Fibroblast of villous mesenchyme (primary cell): ENCODE data around the gene ADNP2. TPM values are rescaled to one million over a fixed set of nuclear protein-coding genes. Genes with fewer than 3 reads are reported as not detected.

Source experiments
- DNase-seq: peaks from one replicate; pipeline ENCODE4 v3.0.0-alpha.2; 2010; ENCODE audit warnings: low read depth
- H3K4me3 ChIP-seq: 2 replicates; pipeline ENCODE4 v1.5.1; 2011; ENCODE audit warnings: low read depth, mild to moderate bottlenecking, low read length
- total RNA-seq: library from RNA; depleted of rRNA; stranded (reverse); fragments of >200 nt; gene quantifications from 2 replicates; pipeline ENCODE4 v1.2.3, GENCODE V29; 2012
- TF ChIP-seq, protein P1 (sequence below): IDR thresholded peaks from 2 replicates; pipeline ENCODE4 v1.5.1; 2012; ENCODE audit warnings: low read depth, mild to moderate bottlenecking, low read length; ENCODE audit not compliant: insufficient read depth

Gene ADNP2
- total RNA-seq, 1 donor = 23.3 TPM

DNA sequence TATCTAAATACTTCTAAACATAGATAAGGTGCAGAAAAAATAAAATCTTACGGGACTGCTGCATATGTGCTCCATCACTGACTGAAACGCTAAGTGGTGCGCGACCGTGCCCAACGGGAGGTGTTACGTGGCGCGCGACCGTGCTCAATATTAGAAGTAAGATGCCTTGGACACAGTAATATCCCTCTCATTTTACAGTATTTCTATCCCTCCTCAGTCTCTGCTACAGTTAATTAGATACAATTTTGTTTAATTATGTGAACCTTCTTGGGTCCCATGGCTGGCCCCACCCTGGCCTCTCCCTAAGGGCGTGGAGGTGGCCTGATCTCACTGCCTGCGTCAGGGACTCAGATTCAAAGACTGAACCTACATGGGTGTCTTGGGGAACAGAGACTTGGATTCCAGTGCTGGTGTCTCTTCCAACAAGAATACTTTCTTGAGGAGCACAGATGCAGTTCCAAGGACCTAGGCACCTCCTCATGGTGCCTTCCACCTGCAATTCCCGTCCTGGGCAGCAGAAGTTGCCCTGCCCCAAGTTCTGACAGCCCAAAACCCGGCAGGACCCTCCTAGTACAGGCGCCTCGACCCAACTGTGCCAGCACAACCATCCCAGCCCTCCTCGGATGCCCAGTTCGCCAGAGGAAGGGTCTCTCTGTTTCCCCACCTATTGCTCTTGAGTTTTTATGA, 79.0 kb downstream of the ADNP2 start:
- TF ChIP-seq, protein P1, sequence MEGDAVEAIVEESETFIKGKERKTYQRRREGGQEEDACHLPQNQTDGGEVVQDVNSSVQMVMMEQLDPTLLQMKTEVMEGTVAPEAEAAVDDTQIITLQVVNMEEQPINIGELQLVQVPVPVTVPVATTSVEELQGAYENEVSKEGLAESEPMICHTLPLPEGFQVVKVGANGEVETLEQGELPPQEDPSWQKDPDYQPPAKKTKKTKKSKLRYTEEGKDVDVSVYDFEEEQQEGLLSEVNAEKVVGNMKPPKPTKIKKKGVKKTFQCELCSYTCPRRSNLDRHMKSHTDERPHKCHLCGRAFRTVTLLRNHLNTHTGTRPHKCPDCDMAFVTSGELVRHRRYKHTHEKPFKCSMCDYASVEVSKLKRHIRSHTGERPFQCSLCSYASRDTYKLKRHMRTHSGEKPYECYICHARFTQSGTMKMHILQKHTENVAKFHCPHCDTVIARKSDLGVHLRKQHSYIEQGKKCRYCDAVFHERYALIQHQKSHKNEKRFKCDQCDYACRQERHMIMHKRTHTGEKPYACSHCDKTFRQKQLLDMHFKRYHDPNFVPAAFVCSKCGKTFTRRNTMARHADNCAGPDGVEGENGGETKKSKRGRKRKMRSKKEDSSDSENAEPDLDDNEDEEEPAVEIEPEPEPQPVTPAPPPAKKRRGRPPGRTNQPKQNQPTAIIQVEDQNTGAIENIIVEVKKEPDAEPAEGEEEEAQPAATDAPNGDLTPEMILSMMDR = no peak
- H3K4me3 ChIP-seq = no peak overlapping the region
- no peak for DNase-seq

GRCh38 chr18:80188643-80189530, 79.8 kb downstream of the ADNP2 start:
- H3K4me3 ChIP-seq = no peak overlapping the region
- no peak for DNase-seq
- TF ChIP-seq, protein P1 = no peak

DNA sequence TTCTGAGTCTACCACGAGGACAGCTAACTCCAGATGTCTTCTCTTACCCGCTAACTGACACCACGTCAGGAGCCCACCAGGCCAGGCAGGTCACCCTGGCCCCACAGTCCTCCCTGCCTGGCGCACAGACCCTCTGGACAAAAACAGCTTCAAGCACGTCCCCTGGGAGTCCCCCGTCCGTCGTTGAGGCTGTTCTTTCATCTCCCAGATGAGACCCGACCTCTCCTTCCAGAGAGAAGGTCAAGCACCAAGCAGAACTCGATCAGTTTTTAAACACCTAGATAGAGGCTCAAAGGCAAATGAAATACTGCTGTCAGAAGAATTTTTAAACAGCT, 80.4 kb downstream of the ADNP2 start:
- no peak for DNase-seq
- H3K4me3 ChIP-seq = no peak overlapping the region
- TF ChIP-seq, protein P1 = no peak

Other genes starting within 250 kb of the ADNP2 start
- gene SLC66A2, start 157.6 kb upstream of the ADNP2 start, total RNA-seq = 23.3 and 28.3 TPM in 2 replicates
- gene HSBP1L1, start 144.6 kb upstream of the ADNP2 start, total RNA-seq = 13.5 and 22.0 TPM in 2 replicates
- gene TXNL4A, start 120.7 kb upstream of the ADNP2 start, total RNA-seq = 46.6 and 59.9 TPM in 2 replicates
- gene RBFA, start 74.8 kb upstream of the ADNP2 start, total RNA-seq = 22.5 and 27.4 TPM in 2 replicates
- 1.7 and 3.5 TPM in 2 replicates for gene PARD6G, start 138.3 kb downstream of the ADNP2 start, total RNA-seq